ENCODE results near the gene HES5.

- TF ChIP-seq TAF1 (IDR thresholded peaks at IDR 0.05; ENCODE audit: low read depth) (no peak), CTCF (IDR thresholded peaks at IDR 0.05; ENCODE audit: poor library complexity, severe bottlenecking) (no peak)
These were observed 5.9 kb upstream of the HES5 start for GRCh38 chr1:2535981-2536380.
